K562 (cell line): ENCODE measurements around the gene FANCC. TPM values are rescaled to one million over a fixed set of nuclear protein-coding genes. Genes with fewer than 3 reads are reported as not detected.

Experiments used
- AFF1 ChIP-seq, 2 experiments: fragments of 450-650 bp; IDR thresholded peaks; 2 replicates each; pipeline ENCODE4 v1.6.1; 2018; ENCODE audit warnings: mild to moderate bottlenecking in 2 of 2, low read depth in 1 of 2; ENCODE audit not compliant: partially characterized antibody in 2 of 2
- CSDE1 ChIP-seq, 2 experiments: fragments of 450-650 bp; IDR thresholded peaks; 2 replicates each; pipeline ENCODE4 v1.6.1; 2016; ENCODE audit warnings: mild to moderate bottlenecking in 1 of 2
- IFI16 ChIP-seq: fragments of 250-450 bp; sonication (Bioruptor Pico); IDR thresholded peaks from 2 replicates; pipeline ENCODE4 v2.1.2; 2022; ENCODE audit warnings: mild to moderate bottlenecking, inconsistent platforms
- ILF3 ChIP-seq: fragments of 450-650 bp; IDR thresholded peaks from 2 replicates; pipeline ENCODE4 v1.6.1; 2018; ENCODE audit warnings: antibody characterized with exemption, mild to moderate bottlenecking, moderate library complexity, borderline replicate concordance
- KLF10 ChIP-seq: fragments of 250-450 bp; sonication (Bioruptor Pico); IDR thresholded peaks from 2 replicates; pipeline ENCODE4 v1.6.1; 2021; ENCODE audit warnings: matching md5 sums
- RBM14 ChIP-seq: fragments of 200-400 bp; formaldehyde crosslinking; IDR thresholded peaks from 2 replicates; pipeline ENCODE4 v1.6.1; 2018; ENCODE audit warnings: low read depth, mild to moderate bottlenecking, low read length, moderate library complexity, borderline replicate concordance; ENCODE audit not compliant: insufficient read depth
- SMAD2 ChIP-seq: fragments of 150-350 bp; IDR thresholded peaks from 2 replicates; pipeline ENCODE4 v1.6.1; 2014; ENCODE audit warnings: low read depth, mild to moderate bottlenecking, low read length
- SRF ChIP-seq, 2 experiments: fragments of 250-450, 450-650 bp in 1 of 2; sonication (Bioruptor Pico) in 1 of 2; sonication (generic) in 1 of 2; formaldehyde crosslinking; IDR thresholded peaks; 2 replicates each; pipeline versions ENCODE4 v1.5.0 to v1.5.1; 2020 to 2022; ENCODE audit warnings: mild to moderate bottlenecking in 1 of 2, missing genetic modification reagents in 1 of 2
- STAG1 ChIP-seq: sonication (generic); formaldehyde crosslinking; IDR thresholded peaks from 2 replicates; pipeline ENCODE4 v1.5.0; 2020; ENCODE audit warnings: missing genetic modification reagents, borderline replicate concordance
- ZNF263 ChIP-seq: sonication (generic); formaldehyde crosslinking; IDR thresholded peaks from 2 replicates; pipeline ENCODE4 v1.8.0; 2022; ENCODE audit warnings: mild to moderate bottlenecking, missing genetic modification reagents, borderline replicate concordance
- ZNF316 ChIP-seq: fragments of 450-650 bp; IDR thresholded peaks from 2 replicates; pipeline ENCODE4 v1.6.1; 2016
- ZNF41 ChIP-seq: fragments of 250-450 bp; sonication (Bioruptor Pico); conservative IDR thresholded peaks from 2 replicates; pipeline ENCODE4 v1.4.0; 2020; ENCODE audit warnings: mild to moderate bottlenecking
- ZNF707 ChIP-seq: fragments of 250-450 bp; sonication (Bioruptor Pico); conservative IDR thresholded peaks from 2 replicates; pipeline ENCODE4 v1.8.0; 2022; ENCODE audit warnings: inconsistent platforms, mild to moderate bottlenecking, moderate library complexity
- polyA plus RNA-seq, 8 experiments: library from polyadenylated mRNA; depleted of rRNA in 4 of 8; stranded (reverse) in 5 of 8; unstranded in 3 of 8; fragments of >200 nt; fragmentation: Nextera tagmentation in 2 of 8; fragmentation: Illumina TruSeq in 1 of 8; extraction: Ambion mirVana in 2 of 8; extraction: Trizol in 1 of 8; gene quantifications; 2 replicates each; pipeline versions ENCODE4 v1.2.1 to v1.2.3, GENCODE V29; 2011 to 2014; ENCODE audit warnings: inconsistent platforms in 1 of 8, missing spikeins in 1 of 8
- total RNA-seq, 7 experiments: library from RNA; depleted of rRNA in 6 of 7; stranded (reverse); fragments of >200 nt in 6 of 7; fragmentation: Illumina TruSeq in 2 of 7; extraction: Trizol in 2 of 7; gene quantifications; 2 replicates each; pipeline versions ENCODE4 v1.2.1 to v1.2.3, GENCODE V29; 2011 to 2021; ENCODE audit warnings: low replicate concordance in 1 of 7
- TF ChIP-seq, protein P1 (sequence below): fragments of 200-400 bp; formaldehyde crosslinking; IDR thresholded peaks from 2 replicates; pipeline ENCODE4 v1.6.1; 2017; ENCODE audit warnings: mild to moderate bottlenecking, low read depth, low read length, moderate library complexity
- TF ChIP-seq, protein P2 (sequence below): fragments of 450-650 bp; IDR thresholded peaks from 2 replicates; pipeline ENCODE4 v1.6.1; 2016; ENCODE audit warnings: antibody characterized with exemption
- TF ChIP-seq, protein P3 (sequence below): fragments of 450-650 bp; formaldehyde crosslinking; IDR thresholded peaks from 2 replicates; pipeline ENCODE4 v1.4.0; 2022; ENCODE audit warnings: mild to moderate bottlenecking, moderate library complexity
- TF ChIP-seq, protein P4 (sequence below): sonication (generic); IDR thresholded peaks from 2 replicates; pipeline ENCODE4 v1.6.1; 2016

FANCC gene
- total and polyA plus RNA-seq, 9 of the 15 experiments (the other 6 are each of a cell fraction or from before 2014, with no cell fraction given), result 4.6 to 18.4 (median 14.2) TPM

DNA sequence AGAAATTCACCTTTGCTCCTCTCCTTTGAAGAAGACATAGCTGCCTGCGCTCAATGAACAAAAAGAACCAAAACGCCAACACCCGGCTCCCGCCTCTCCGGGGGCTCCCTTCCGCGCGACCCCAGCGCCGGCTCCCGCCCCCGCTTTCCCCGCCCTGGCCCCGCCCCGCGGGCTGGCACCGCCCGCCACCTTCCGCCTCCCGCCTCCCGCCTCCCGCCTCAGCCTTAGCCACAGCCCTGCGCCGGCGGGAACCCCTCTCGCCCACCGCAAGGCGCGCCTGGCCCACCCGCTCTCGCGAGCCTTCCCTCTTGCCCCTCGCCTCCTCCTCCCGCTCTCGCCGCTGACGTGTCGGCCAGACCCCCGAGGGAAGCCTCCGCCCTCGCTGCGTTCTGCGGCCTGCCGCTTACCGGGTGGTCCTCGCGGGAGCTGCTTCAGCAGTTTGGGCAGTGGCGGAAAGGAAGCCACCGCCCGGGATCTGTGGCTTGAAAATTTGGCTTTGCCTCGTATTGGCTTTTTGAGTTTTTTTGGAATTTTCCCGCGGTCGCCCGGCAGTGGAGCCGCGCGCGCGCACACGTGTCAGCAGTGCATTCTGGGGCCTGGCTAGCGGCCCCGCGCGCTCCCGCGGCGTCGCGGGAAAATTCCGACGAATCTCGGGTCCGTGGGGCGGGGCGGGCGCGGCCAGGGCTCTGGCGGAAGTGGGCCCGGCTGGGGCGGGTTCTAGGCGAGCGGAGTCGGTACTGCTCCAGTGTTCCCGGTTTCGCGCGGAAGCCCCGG lies at the start of gene FANCC (continued):
- TF ChIP-seq, protein P1, sequence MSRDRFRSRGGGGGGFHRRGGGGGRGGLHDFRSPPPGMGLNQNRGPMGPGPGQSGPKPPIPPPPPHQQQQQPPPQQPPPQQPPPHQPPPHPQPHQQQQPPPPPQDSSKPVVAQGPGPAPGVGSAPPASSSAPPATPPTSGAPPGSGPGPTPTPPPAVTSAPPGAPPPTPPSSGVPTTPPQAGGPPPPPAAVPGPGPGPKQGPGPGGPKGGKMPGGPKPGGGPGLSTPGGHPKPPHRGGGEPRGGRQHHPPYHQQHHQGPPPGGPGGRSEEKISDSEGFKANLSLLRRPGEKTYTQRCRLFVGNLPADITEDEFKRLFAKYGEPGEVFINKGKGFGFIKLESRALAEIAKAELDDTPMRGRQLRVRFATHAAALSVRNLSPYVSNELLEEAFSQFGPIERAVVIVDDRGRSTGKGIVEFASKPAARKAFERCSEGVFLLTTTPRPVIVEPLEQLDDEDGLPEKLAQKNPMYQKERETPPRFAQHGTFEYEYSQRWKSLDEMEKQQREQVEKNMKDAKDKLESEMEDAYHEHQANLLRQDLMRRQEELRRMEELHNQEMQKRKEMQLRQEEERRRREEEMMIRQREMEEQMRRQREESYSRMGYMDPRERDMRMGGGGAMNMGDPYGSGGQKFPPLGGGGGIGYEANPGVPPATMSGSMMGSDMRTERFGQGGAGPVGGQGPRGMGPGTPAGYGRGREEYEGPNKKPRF, result no peak
- TF ChIP-seq ILF3, result no peak
- TF ChIP-seq AFF1 (IDR thresholded peaks at IDR 0.05; ENCODE audit: low read depth in 1 of 2, partially characterized antibody in 2 of 2), result peak in 1 of 2 experiments; percentile 37
- peak; percentile 54; the same call in 1 of the 2 replicates for TF ChIP-seq ZNF316
- TF ChIP-seq, protein P2, sequence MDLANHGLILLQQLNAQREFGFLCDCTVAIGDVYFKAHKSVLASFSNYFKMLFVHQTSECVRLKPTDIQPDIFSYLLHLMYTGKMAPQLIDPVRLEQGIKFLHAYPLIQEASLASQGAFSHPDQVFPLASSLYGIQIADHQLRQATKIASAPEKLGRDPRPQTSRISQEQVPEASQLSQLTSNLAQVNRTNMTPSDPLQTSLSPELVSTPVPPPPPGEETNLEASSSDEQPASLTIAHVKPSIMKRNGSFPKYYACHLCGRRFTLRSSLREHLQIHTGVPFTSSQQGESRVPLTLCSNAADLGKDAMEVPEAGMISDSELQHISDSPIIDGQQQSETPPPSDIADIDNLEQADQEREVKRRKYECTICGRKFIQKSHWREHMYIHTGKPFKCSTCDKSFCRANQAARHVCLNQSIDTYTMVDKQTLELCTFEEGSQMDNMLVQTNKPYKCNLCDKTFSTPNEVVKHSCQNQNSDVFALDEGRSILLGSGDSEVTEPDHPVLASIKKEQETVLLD, result no peak
- TF ChIP-seq ZNF41 (CRISPR knock-in tag), result no peak
- TF ChIP-seq RBM14, result 0 out of 2 replicates have a peak, but pooled peaks have one; percentile 38
- TF ChIP-seq ZNF707, result no peak
- peak; percentile 52; the same call in 1 of the 2 replicates for TF ChIP-seq ZNF263 (CRISPR knock-in tag)
- no peak for TF ChIP-seq SMAD2
- no peak for TF ChIP-seq CSDE1 (IDR thresholded peaks at IDR 0.05)
- no peak for TF ChIP-seq KLF10 (CRISPR knock-in tag)
- no peak for TF ChIP-seq IFI16
- TF ChIP-seq, protein P3, sequence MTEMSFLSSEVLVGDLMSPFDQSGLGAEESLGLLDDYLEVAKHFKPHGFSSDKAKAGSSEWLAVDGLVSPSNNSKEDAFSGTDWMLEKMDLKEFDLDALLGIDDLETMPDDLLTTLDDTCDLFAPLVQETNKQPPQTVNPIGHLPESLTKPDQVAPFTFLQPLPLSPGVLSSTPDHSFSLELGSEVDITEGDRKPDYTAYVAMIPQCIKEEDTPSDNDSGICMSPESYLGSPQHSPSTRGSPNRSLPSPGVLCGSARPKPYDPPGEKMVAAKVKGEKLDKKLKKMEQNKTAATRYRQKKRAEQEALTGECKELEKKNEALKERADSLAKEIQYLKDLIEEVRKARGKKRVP, result no peak
- no peak; a peak in 1 of 4 replicates for TF ChIP-seq SRF (CRISPR knock-in tag; IDR thresholded peaks at IDR 0.05)
- TF ChIP-seq, protein P4, sequence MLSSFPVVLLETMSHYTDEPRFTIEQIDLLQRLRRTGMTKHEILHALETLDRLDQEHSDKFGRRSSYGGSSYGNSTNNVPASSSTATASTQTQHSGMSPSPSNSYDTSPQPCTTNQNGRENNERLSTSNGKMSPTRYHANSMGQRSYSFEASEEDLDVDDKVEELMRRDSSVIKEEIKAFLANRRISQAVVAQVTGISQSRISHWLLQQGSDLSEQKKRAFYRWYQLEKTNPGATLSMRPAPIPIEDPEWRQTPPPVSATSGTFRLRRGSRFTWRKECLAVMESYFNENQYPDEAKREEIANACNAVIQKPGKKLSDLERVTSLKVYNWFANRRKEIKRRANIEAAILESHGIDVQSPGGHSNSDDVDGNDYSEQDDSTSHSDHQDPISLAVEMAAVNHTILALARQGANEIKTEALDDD, result no peak
- no peak for TF ChIP-seq STAG1 (CRISPR knock-in tag)
